Neutrophil (primary cell): ENCODE measurements around the gene GAB1.

Experiments used
- H3K27ac ChIP-seq: fragments of 200-600 bp; sonication (generic); 2 replicates; pipeline ENCODE4 v1.5.1; 2016; ENCODE audit warnings: mild to moderate bottlenecking, moderate library complexity
- H3K27me3 ChIP-seq: fragments of 200-600 bp; sonication (generic); 2 replicates; pipeline ENCODE4 v1.6.0; 2016; ENCODE audit warnings: mild to moderate bottlenecking
- H3K36me3 ChIP-seq: fragments of 200-600 bp; sonication (generic); 2 replicates; pipeline ENCODE4 v1.5.1; 2017
- H3K4me1 ChIP-seq, 2 experiments: fragments of 200-600 bp in 1 of 2; sonication (generic) in 1 of 2; 1 replicate in 1 of 2; 2 replicates in 1 of 2; pipeline versions ENCODE4 v1.5.1 to v1.6.1; 2013 to 2016; ENCODE audit warnings: low read depth in 1 of 2, low read length in 1 of 2, mild to moderate bottlenecking in 1 of 2, moderate library complexity in 1 of 2; ENCODE audit not compliant: control insufficient read depth in 1 of 2, insufficient read depth in 1 of 2
- H3K4me3 ChIP-seq, 2 experiments: fragments of 200-600 bp in 1 of 2; sonication (generic) in 1 of 2; 1 replicate in 1 of 2; 2 replicates in 1 of 2; pipeline ENCODE4 v1.5.1; 2013 to 2016; ENCODE audit warnings: low read depth in 1 of 2, low read length in 1 of 2, mild to moderate bottlenecking in 1 of 2, moderate library complexity in 1 of 2
- H3K9me3 ChIP-seq: fragments of 200-600 bp; sonication (generic); 2 replicates; pipeline ENCODE4 v1.5.1; 2016
- TF ChIP-seq, protein P1 (sequence below): fragments of 200-600 bp; sonication (generic); IDR thresholded peaks from 2 replicates; pipeline ENCODE4 v1.5.1; 2016; ENCODE audit warnings: antibody characterized with exemption

GAB1 gene

GRCh38 chr4:143431526-143432257, 95.0 kb downstream of the GAB1 start:
- TF ChIP-seq, protein P1, sequence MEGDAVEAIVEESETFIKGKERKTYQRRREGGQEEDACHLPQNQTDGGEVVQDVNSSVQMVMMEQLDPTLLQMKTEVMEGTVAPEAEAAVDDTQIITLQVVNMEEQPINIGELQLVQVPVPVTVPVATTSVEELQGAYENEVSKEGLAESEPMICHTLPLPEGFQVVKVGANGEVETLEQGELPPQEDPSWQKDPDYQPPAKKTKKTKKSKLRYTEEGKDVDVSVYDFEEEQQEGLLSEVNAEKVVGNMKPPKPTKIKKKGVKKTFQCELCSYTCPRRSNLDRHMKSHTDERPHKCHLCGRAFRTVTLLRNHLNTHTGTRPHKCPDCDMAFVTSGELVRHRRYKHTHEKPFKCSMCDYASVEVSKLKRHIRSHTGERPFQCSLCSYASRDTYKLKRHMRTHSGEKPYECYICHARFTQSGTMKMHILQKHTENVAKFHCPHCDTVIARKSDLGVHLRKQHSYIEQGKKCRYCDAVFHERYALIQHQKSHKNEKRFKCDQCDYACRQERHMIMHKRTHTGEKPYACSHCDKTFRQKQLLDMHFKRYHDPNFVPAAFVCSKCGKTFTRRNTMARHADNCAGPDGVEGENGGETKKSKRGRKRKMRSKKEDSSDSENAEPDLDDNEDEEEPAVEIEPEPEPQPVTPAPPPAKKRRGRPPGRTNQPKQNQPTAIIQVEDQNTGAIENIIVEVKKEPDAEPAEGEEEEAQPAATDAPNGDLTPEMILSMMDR, result no peak
- H3K36me3 ChIP-seq, result peaks cover 7% of the 10 kb centered on the region
- no peaks in the 10 kb centered on the region for H3K27me3 ChIP-seq
- no peaks in the 10 kb centered on the region for H3K4me1 ChIP-seq
- H3K9me3 ChIP-seq, result peaks cover 18% of the 10 kb centered on the region
- no peak overlapping the region for H3K4me3 ChIP-seq
- no peak overlapping the region for H3K27ac ChIP-seq

GRCh38 chr4:143432258-143432591, 95.5 kb downstream of the GAB1 start:
- H3K9me3 ChIP-seq, result peaks cover 18% of the 10 kb centered on the region
- H3K36me3 ChIP-seq, result peaks cover 7% of the 10 kb centered on the region
- no peaks in the 10 kb centered on the region for H3K27me3 ChIP-seq
- no peak overlapping the region for H3K27ac ChIP-seq
- H3K4me1 ChIP-seq, result no peaks in the 10 kb centered on the region
- TF ChIP-seq, protein P1, result no peak
- no peak overlapping the region for H3K4me3 ChIP-seq

GRCh38 chr4:143433231-143433630, 96.6 kb downstream of the GAB1 start:
- Histone ChIP-seq H3K27ac (no peak overlapping the region), H3K4me1 (no peaks in the 10 kb centered on the region), H3K4me3 (no peak overlapping the region), H3K36me3 (peaks cover 12% of the 10 kb centered on the region), H3K9me3 (peaks cover 18% of the 10 kb centered on the region), H3K27me3 (no peaks in the 10 kb centered on the region)
- TF ChIP-seq, protein P1, result no peak

- no peak overlapping the region for H3K27ac ChIP-seq
- TF ChIP-seq, protein P1, result no peak
- no peaks in the 10 kb centered on the region for H3K4me1 ChIP-seq
- peaks cover 33% of the 10 kb centered on the region for H3K36me3 ChIP-seq
- peaks cover under 1% of the 10 kb centered on the region for H3K9me3 ChIP-seq
- H3K27me3 ChIP-seq, result no peaks in the 10 kb centered on the region
- H3K4me3 ChIP-seq, result no peak overlapping the region
These were observed 99.3 kb downstream of the GAB1 start for GRCh38 chr4:143435955-143436354.

- Histone ChIP-seq H3K27me3 (no peaks in the 10 kb centered on the region), H3K36me3 (peaks cover 33% of the 10 kb centered on the region), H3K27ac (no peak overlapping the region), H3K4me3 (no peak overlapping the region), H3K9me3 (no peaks in the 10 kb centered on the region), H3K4me1 (no peaks in the 10 kb centered on the region)
- TF ChIP-seq, protein P1, result no peak
These were observed 100.8 kb downstream of the GAB1 start for GRCh38 chr4:143437476-143437875.
